ENCODE results near the gene PLA2G1B.

DNA sequence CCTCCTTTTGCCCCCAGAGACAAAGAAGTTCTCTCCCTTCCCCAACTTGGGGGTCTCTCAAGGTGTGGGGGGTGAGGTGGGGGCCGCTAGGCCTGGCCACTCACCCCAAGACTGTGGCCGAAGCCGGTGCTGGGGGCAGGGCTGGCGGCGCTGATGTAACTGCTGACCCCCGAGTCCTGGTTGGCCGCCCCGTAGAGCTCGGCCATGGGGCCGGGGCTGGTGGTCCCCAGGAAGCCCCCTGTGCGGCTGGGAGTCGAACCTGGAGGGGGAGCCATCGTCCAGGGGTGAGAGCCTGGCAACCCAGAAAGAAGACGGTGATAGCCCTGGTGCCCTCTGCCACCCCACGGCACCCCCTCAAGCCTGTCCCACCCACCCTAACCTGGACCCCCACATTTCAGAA is 18.5 kb upstream of the PLA2G1B start:
- TF ChIP-seq, protein P1, sequence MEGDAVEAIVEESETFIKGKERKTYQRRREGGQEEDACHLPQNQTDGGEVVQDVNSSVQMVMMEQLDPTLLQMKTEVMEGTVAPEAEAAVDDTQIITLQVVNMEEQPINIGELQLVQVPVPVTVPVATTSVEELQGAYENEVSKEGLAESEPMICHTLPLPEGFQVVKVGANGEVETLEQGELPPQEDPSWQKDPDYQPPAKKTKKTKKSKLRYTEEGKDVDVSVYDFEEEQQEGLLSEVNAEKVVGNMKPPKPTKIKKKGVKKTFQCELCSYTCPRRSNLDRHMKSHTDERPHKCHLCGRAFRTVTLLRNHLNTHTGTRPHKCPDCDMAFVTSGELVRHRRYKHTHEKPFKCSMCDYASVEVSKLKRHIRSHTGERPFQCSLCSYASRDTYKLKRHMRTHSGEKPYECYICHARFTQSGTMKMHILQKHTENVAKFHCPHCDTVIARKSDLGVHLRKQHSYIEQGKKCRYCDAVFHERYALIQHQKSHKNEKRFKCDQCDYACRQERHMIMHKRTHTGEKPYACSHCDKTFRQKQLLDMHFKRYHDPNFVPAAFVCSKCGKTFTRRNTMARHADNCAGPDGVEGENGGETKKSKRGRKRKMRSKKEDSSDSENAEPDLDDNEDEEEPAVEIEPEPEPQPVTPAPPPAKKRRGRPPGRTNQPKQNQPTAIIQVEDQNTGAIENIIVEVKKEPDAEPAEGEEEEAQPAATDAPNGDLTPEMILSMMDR (IDR thresholded peaks at IDR 0.05), result no peak
- no peak for TF ChIP-seq POLR2A (IDR thresholded peaks at IDR 0.05)

Measured in lower leg skin (tissue), 3 donors.